Embryonic facial prominence (tissue), 1 donor: ENCODE measurements around the gene FGF22.
"Not testable (repeated sequence)": the region's sequence is repeated elsewhere in the genome, so short reads cannot be mapped to it uniquely, and the experiment has no call there.

Experiments used
- DNase-seq: peaks from one replicate; pipeline ENCODE4 v3.0.0-alpha.2; 2016; ENCODE audit errors: extremely low spot score

The FGF22 gene

GRCh38 chr19:658916-659839, 19.5 kb downstream of the FGF22 start:
- DNase-seq, result no peak

DNA sequence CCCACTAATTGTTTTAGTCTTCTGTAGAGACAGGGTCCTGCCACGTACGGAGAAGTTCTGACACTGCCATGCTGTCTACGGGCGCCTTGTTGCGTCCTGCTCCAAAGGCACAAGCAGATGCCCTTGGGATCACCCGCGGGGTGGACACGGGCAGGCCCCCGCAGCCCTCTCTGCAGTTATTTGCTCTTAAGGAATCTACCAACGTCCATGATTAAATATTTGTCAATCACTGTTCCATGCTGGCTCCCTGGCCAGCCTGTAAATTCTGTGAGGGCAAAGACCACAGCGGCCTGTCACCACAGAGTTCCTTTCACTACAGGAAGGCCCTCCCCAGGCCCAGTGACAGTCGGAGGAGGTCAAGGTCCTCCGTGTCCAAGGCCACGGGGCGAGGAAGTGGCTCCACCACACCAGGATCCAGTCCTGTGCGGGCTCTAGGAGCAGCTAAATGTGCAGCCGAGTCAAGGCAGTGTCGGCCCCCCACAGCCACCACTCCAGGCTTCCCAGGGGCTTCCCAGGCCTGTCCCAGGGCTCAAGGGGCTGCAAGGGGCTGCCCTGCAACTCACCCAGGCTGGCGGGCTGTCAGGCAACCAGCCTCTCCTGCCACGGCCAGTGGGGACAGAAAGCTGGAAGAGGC, 21.2 kb downstream of the FGF22 start:
- DNase-seq, result no peak

GRCh38 chr19:661427-662196, 21.9 kb downstream of the FGF22 start:
- no peak for DNase-seq

DNA sequence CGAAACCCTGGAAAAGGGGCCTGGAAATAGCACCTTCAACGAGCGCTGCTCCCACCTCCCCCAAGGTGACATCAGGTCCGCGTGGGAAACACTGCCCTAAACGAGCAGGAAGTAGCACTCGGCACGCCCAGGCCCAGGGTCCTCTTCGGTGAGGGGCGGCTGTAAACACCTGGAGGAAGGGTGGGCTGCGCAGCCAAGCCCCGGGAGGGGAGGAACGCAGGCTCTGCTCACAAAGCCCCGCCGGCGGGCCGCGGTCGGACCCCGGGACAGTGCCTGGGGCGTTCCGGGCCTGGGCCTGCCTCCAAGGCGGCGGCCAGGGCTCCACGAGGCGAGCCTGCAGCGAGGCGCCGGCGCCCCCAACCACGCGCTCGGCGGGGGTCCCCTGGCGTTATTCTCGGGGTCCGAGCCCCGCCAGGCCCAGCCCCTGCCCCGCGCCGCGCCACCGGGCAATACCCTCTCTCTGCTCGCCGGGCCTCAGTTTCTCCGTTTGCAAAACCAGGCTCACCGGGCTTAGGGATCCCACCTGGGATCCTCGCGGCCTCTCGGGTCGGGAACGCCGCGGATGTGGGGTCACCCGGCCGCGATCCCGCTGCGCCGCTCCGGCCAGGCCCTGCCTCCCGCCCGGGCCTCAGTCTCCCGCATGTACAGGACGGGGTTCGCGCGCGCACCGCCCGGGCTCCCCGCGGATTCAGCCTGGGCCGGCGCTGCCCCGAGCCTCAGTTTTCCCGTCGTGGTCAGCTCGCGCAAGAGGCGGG, 22.7 kb downstream of the FGF22 start:
- no peak for DNase-seq

DNA sequence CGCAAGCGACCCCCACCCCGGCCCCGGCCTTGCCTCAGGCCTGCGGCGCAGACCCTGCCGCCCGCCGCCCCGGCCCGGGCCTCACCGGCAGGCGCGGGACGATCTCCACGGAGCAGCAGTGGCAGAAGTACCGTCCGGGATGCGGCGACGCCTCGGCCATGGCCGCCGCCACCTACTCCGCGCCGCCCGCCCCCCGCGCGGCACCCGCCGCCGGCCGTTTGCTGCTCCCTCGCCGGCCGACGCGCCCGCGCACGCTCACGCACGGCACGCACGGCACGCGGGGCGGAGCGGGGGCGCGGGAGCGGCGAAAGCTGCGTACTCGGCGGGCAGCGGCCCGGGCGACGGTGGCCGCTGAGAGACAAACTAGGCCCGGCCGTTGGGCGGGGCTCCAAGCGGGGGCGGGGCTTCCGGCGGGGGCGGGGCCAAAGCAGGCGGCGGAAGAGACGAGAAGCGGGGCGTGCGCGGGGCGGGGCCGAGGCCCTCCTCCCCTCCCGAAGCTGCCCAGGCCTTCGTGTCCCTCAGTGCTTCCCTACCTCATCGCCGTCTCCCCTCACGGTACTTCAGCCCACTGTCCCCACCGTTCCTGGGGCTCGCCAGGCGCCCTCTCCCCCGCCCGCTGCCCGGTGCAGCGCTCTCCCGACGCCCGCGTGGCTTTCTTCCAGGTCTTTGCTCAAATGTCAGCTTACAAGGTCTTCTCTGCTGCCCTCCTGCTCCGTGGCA, 23.4 kb downstream of the FGF22 start, which contains the start of gene RNF126:
Gene RNF126 (minus strand): TSS at position 253 of the 720 bp plus-strand sequence. CDS start 93 bp downstream, at position 160.
- DNase-seq, result peak; percentile 77

- no peak for DNase-seq
Measured at GRCh38 chr19:663682-664117, 24.0 kb downstream of the FGF22 start.

GRCh38 chr19:664913-665443, 25.3 kb downstream of the FGF22 start:
- peak; percentile 53 for DNase-seq

- not testable (repeated sequence) for DNase-seq
Measured at GRCh38 chr19:666985-667573, 27.4 kb downstream of the FGF22 start.

- DNase-seq, result not testable (repeated sequence)
Measured at GRCh38 chr19:668675-669434, 29.2 kb downstream of the FGF22 start.

GRCh38 chr19:670609-671075, 31.0 kb downstream of the FGF22 start:
- DNase-seq, result no peak

GRCh38 chr19:674282-675151, 34.8 kb downstream of the FGF22 start:
- DNase-seq, result no peak

- DNase-seq, result no peak
Measured at GRCh38 chr19:676007-676338, 36.3 kb downstream of the FGF22 start.

- no peak for DNase-seq
Measured at GRCh38 chr19:676339-677105, 36.8 kb downstream of the FGF22 start, which contains the start of gene FSTL3. TSS of gene FSTL3 (plus strand) at chr19:676392. CDS start at chr19:676424, 32 bp downstream.

GRCh38 chr19:677201-677600, 37.5 kb downstream of the FGF22 start:
- no peak for DNase-seq

DNA sequence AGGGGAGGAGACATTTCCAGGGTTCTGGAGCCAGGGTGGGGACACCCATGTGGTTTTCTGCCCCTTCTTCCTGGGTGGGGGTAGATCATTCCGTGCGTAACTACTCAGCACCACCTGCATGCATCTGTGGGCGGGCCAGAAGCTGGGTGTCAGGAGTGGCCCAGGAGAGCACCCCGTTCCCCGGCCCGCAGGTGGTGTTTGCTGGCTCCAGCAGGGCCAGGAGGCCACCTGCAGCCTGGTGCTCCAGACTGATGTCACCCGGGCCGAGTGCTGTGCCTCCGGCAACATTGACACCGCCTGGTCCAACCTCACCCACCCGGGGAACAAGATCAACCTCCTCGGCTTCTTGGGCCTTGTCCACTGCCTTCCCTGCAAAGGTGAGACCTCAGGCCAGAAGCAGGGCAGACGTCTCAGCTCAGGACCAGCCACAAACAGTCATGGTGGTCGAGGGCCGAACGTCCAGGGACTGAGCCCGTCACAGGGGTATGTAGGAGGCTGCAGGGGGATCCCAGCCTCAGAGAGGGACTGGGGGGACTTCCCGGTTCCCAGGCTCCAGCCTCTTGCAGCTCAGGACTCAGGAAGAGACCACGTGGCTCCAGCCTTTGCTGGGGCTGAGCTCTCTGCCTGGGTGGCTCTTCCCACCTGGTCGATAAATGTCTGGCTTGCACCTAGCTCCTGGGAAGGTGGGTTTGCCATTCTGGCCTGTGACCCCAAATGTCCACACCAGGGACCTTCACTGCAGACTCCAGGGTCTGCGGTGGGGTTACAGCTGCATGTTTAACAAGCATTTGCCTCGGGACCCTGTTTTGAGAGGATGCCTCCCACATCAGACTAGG, 38.1 kb downstream of the FGF22 start:
- no peak for DNase-seq

- no peak for DNase-seq
Measured at GRCh38 chr19:678791-679388, 39.2 kb downstream of the FGF22 start.
